Mesendoderm (in vitro differentiated cells): ENCODE results near the gene ANAPC16.
"Not testable (repeated sequence)": the region's sequence is repeated elsewhere in the genome, so short reads cannot be mapped to it uniquely, and the experiment has no call there.

Source experiments
- DNase-seq: peaks from one replicate; pipeline ENCODE4 v3.0.0; 2013
- H2AK5ac ChIP-seq: 2 replicates; pipeline ENCODE4 v1.6.1; 2013; ENCODE audit warnings: low read length, inconsistent platforms
- H2BK120ac ChIP-seq: 2 replicates; pipeline ENCODE4 v1.6.1; 2013; ENCODE audit warnings: low read depth, mild to moderate bottlenecking, low read length, moderate library complexity, mixed read lengths
- H2BK15ac ChIP-seq: replicated peaks from 2 replicates; pipeline ENCODE4 v1.6.1; 2013; ENCODE audit warnings: low read depth, mild to moderate bottlenecking, moderate library complexity
- H2BK5ac ChIP-seq: 2 replicates; pipeline ENCODE4 v1.6.1; 2013; ENCODE audit warnings: low read length, inconsistent platforms
- H3K18ac ChIP-seq: 2 replicates; pipeline ENCODE4 v1.6.1; 2013; ENCODE audit warnings: mild to moderate bottlenecking, low read length, mixed read lengths
- H3K23ac ChIP-seq: one replicate; pipeline ENCODE4 v1.6.1; 2013; ENCODE audit warnings: low read length
- H3K27ac ChIP-seq: 2 replicates; pipeline ENCODE4 v1.5.1; 2013; ENCODE audit warnings: low read depth, mild to moderate bottlenecking, inconsistent platforms, low read length, moderate library complexity
- H3K27me3 ChIP-seq: 2 replicates; pipeline ENCODE4 v1.6.1; 2013; ENCODE audit warnings: low read length, control low read depth, mild to moderate bottlenecking, inconsistent platforms; ENCODE audit not compliant: insufficient read depth, poor library complexity
- H3K36me3 ChIP-seq: 2 replicates; pipeline ENCODE4 v1.6.1; 2013; ENCODE audit warnings: low read length, inconsistent platforms; ENCODE audit not compliant: control insufficient read depth, insufficient read depth
- H3K4ac ChIP-seq: one replicate; pipeline ENCODE4 v1.6.1; 2013; ENCODE audit warnings: low read depth, mild to moderate bottlenecking, low read length, moderate library complexity
- H3K4me1 ChIP-seq: 2 replicates; pipeline ENCODE4 v1.6.1; 2013; ENCODE audit warnings: low read depth, low read length, inconsistent platforms; ENCODE audit not compliant: control insufficient read depth
- H3K4me2 ChIP-seq: 2 replicates; pipeline ENCODE4 v1.6.1; 2013; ENCODE audit warnings: low read length
- H3K4me3 ChIP-seq: 2 replicates; pipeline ENCODE4 v1.5.1; 2013; ENCODE audit warnings: mild to moderate bottlenecking, low read length
- H3K56ac ChIP-seq: one replicate; pipeline ENCODE4 v1.6.1; 2013; ENCODE audit warnings: low read length
- H3K79me1 ChIP-seq: 2 replicates; pipeline ENCODE4 v1.6.1; 2013; ENCODE audit warnings: low read length, inconsistent platforms
- H3K79me2 ChIP-seq: 2 replicates; pipeline ENCODE4 v1.6.1; 2013; ENCODE audit warnings: mild to moderate bottlenecking, low read length; ENCODE audit not compliant: control insufficient read depth, insufficient read depth
- H3K9ac ChIP-seq: 2 replicates; pipeline ENCODE4 v1.6.1; 2013; ENCODE audit warnings: low read length, inconsistent platforms
- H4K5ac ChIP-seq: one replicate; pipeline ENCODE4 v1.6.1; 2013; ENCODE audit warnings: low read length
- H4K8ac ChIP-seq: one replicate; pipeline ENCODE4 v1.6.1; 2013; ENCODE audit warnings: low read depth, mild to moderate bottlenecking, control low read depth, low read length, moderate library complexity
- WGBS: extraction: QIAGEN DNeasy Blood & Tissue Kit; methylation state at CpG from one replicate; pipeline ENCODE4 v1.1.7; 2013; ENCODE audit warnings: low lambda C conversion rate, missing lambda C conversion rate; ENCODE audit not compliant: insufficient coverage; ENCODE audit errors: extremely low coverage; 5-methylcytosine and 5-hydroxymethylcytosine counted together

Gene ANAPC16

DNA sequence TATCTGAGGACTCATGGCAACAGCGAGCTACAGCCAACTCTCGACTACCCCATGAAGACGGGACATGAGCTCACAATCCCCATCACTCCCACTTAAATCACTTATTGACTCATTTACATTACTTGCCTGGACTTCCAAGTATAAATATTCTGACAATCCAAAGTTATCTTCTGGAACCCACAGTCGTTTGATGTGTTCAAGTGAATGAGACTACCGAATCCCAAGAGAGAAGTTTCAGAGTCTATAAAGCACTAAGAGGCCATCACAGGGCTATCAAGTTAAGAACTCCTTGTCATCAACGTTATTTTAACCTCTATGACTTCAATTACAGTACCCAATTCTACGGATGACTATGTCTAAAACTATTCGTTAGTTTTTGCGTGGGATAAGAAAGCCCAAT, 11.5 kb upstream of the ANAPC16 start:
- H2BK5ac ChIP-seq, result no peak overlapping the region
- no peak overlapping the region for H2BK120ac ChIP-seq
- H3K23ac ChIP-seq, result no peak overlapping the region
- no peak overlapping the region for H2AK5ac ChIP-seq
- H3K79me2 ChIP-seq, result no peaks in the 10 kb centered on the region
- H4K8ac ChIP-seq, result no peak overlapping the region
- H3K4ac ChIP-seq, result no peak overlapping the region
- no peak overlapping the region for H3K18ac ChIP-seq
- H3K27me3 ChIP-seq, result no peaks in the 10 kb centered on the region
- no peak for DNase-seq
- no peak overlapping the region for H3K56ac ChIP-seq
- no peak overlapping the region for H4K5ac ChIP-seq
- no peak overlapping the region for H3K4me2 ChIP-seq
- no CpG with 5 or more reads among the region's 9 CpGs for WGBS
- no peak overlapping the region for H2BK15ac ChIP-seq
- H3K4me1 ChIP-seq, result no peaks in the 10 kb centered on the region
- H3K79me1 ChIP-seq, result no peaks in the 10 kb centered on the region
- no peak overlapping the region for H3K9ac ChIP-seq
- no peaks in the 10 kb centered on the region for H3K36me3 ChIP-seq
- H3K27ac ChIP-seq, result no peak overlapping the region
- H3K4me3 ChIP-seq, result no peak overlapping the region

DNA sequence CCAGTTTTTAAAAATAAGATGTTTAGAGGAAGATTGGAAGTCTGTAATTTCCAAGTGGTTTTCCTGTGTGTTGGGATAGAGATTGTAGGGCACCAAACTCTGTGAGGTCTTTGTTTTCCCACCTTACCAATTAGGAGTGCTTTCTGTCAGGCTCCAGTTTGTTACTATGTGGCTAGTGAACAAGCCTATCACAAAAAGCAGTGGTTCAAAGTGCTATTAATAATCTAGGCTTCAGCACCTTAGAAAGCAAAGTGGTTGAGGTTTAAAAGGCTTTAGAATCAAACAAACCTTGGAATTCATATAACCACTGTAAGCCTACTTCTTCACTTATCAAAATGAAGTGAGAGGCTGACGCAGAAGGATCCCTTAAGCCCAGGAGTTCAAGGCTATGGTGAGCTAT, 11.1 kb upstream of the ANAPC16 start:
- no peaks in the 10 kb centered on the region for H3K79me1 ChIP-seq
- no peaks in the 10 kb centered on the region for H3K27me3 ChIP-seq
- no peaks in the 10 kb centered on the region for H3K79me2 ChIP-seq
- no peak overlapping the region for H4K8ac ChIP-seq
- no peak overlapping the region for H2BK15ac ChIP-seq
- H3K4me2 ChIP-seq, result no peak overlapping the region
- no peak overlapping the region for H3K4ac ChIP-seq
- H3K27ac ChIP-seq, result no peak overlapping the region
- H3K56ac ChIP-seq, result no peak overlapping the region
- no peaks in the 10 kb centered on the region for H3K36me3 ChIP-seq
- WGBS, result no CpG with 5 or more reads among the region's 1 CpG
- no peaks in the 10 kb centered on the region for H3K4me1 ChIP-seq
- H3K23ac ChIP-seq, result no peak overlapping the region
- no peak overlapping the region for H3K9ac ChIP-seq
- no peak overlapping the region for H2BK5ac ChIP-seq
- no peak overlapping the region for H3K4me3 ChIP-seq
- no peak overlapping the region for H4K5ac ChIP-seq
- no peak overlapping the region for H3K18ac ChIP-seq
- H2AK5ac ChIP-seq, result no peak overlapping the region
- DNase-seq, result no peak
- no peak overlapping the region for H2BK120ac ChIP-seq

DNA sequence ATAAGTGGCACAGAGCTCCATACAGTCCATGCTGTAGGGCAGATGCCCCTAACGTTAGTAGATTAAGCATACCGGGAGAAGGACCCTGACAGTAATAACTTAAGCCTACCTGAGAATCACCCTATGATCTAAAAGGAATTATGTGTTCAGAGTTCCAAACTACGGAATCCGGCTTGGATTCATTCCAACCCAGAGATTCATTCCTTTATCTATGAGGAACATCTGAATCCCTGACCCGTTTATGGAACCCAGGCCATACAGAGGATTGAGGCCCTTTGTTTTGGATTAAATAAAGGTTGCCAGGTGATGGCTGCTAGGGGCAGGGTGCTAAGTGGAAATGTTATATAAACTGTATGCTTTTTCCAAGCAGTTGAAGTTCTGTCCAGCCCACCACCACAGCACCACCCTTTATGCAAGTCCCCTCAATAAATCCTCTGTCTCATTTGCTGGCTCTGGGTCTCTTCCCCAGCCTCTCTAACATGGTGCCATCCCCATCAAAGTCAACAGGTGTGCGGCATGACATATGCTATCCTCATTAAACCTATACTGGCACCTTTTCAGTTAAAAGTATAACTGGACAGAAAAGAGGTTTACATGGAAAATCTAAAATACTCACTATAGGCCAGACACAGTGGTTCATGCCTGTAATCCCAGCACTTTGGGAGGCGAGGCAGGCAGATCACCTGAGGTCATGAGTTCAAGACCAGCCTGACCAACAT, 9.1 kb upstream of the ANAPC16 start:
- no CpG with 5 or more reads among the region's 7 CpGs for WGBS
- Histone ChIP-seq H4K5ac (no peak overlapping the region), H2BK5ac (no peak overlapping the region), H3K79me2 (no peaks in the 10 kb centered on the region), H3K18ac (no peak overlapping the region), H3K23ac (no peak overlapping the region), H2AK5ac (no peak overlapping the region), H3K27ac (no peak overlapping the region), H3K56ac (no peak overlapping the region), H3K4ac (no peak overlapping the region), H3K9ac (no peak overlapping the region), H3K4me1 (no peaks in the 10 kb centered on the region), H3K4me2 (no peak overlapping the region), H3K79me1 (no peaks in the 10 kb centered on the region), H2BK15ac (no peak overlapping the region), H3K27me3 (no peaks in the 10 kb centered on the region), H2BK120ac (no peak overlapping the region), H3K4me3 (no peak overlapping the region), H3K36me3 (no peaks in the 10 kb centered on the region), H4K8ac (no peak overlapping the region)
- no peak for DNase-seq

DNA sequence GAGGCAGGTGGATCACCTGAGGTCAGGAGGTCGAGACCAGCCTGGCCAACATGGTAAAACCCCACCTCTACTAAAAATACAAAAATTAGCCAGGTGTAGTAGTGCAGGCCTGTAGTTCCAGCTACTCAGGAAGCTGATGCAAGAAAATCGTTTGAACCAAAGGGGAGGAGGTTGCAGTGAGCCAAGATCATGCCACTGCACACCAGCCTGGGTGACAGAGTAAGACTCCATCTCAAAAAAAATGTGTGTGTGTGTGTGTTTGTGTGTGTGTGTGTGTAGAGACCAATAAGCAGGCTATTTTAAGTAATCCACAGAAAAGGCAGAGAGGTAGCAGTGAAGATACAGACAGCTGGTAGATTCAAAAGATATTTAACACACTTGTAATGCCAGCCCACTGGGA, 7.3 kb upstream of the ANAPC16 start:
- H3K4me3 ChIP-seq, H2BK5ac ChIP-seq, H3K18ac ChIP-seq, H3K27ac ChIP-seq, H3K27me3 ChIP-seq, H4K8ac ChIP-seq, H3K4me2 ChIP-seq, H2BK120ac ChIP-seq, H3K56ac ChIP-seq, H3K79me2 ChIP-seq, H3K4ac ChIP-seq, H3K9ac ChIP-seq, H2AK5ac ChIP-seq, H2BK15ac ChIP-seq, H4K5ac ChIP-seq, H3K36me3 ChIP-seq, H3K4me1 ChIP-seq, H3K23ac ChIP-seq, DNase-seq, H3K79me1 ChIP-seq: not testable (repeated sequence)
- WGBS, result no CpG with 5 or more reads among the region's 2 CpGs

DNA sequence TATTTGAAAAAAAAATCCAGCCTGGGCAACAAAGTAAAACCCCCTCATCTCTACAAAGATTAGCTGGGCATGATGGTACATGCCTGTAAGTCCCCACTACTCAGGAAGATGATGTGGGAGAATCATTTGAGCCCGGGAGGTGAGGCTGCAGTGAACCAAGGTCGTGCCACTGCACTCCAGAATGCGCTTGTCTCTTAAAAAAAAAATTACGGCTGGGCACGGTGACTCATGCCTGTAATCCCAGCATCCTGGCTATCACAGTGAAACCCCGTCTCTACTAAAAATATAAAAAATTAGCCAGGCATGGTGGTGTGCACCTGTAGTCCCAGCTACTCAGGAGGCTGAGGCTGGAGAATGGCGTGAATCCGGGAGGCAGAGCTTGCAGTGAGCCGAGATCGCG, 4.4 kb upstream of the ANAPC16 start:
- H3K4me1 ChIP-seq, H3K56ac ChIP-seq, H3K4me3 ChIP-seq, H3K79me2 ChIP-seq, H4K8ac ChIP-seq, H3K27me3 ChIP-seq, H2BK120ac ChIP-seq, H3K23ac ChIP-seq, H2BK5ac ChIP-seq, H2BK15ac ChIP-seq, H3K27ac ChIP-seq, H3K36me3 ChIP-seq, H3K79me1 ChIP-seq, H2AK5ac ChIP-seq, DNase-seq, H3K9ac ChIP-seq, H3K18ac ChIP-seq, H3K4me2 ChIP-seq, H3K4ac ChIP-seq, H4K5ac ChIP-seq: not testable (repeated sequence)
- WGBS, result no CpG with 5 or more reads among the region's 11 CpGs

DNA sequence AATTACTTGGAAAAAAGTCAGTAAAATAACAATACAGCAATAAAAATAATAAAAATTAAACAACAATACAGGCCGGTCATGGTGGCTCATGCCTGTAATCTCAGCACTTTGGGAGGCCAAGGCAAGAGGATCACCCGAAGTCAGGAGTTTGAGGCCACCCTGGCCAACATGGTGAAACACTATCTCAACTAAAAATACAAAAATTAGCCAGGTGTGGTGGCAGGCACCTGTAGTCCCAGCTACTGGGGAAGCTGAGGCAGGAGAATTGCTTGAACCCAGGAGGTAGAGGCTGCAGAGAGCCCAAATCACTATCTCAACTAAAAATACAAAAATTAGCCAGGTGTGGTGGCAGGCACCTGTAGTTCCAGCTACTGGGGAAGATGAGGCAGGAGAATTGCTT, 4.0 kb upstream of the ANAPC16 start:
- not testable (repeated sequence) for H2BK5ac ChIP-seq, H4K8ac ChIP-seq, H2BK15ac ChIP-seq, H3K4ac ChIP-seq, H3K79me1 ChIP-seq, H3K27me3 ChIP-seq, H3K56ac ChIP-seq, H3K18ac ChIP-seq, H3K4me1 ChIP-seq, H4K5ac ChIP-seq, H2AK5ac ChIP-seq, H3K79me2 ChIP-seq, H3K4me3 ChIP-seq, H3K9ac ChIP-seq, DNase-seq, H3K23ac ChIP-seq, H3K27ac ChIP-seq, H3K4me2 ChIP-seq, H3K36me3 ChIP-seq, H2BK120ac ChIP-seq
- WGBS, result no CpG with 5 or more reads among the region's 2 CpGs
